ENCODE data around the gene CYP8B1.

Gene CYP8B1

GRCh38 chr3:42875325-42876151 lies at the start of gene CYP8B1:
Gene CYP8B1, minus strand, starts transcription at chr3:42875879. Its CDS starts 63 bp downstream, at chr3:42875816.
- no peak for DNase-seq

GRCh38 chr3:42923606-42924005 lies 47.9 kb upstream of the CYP8B1 start:
- DNase-seq = no peak

- no peak for DNase-seq
These were observed 39.3 kb upstream of the CYP8B1 start for GRCh38 chr3:42914771-42915515.

- no peak for DNase-seq
These were observed 35.9 kb upstream of the CYP8B1 start for GRCh38 chr3:42911551-42911950.

GRCh38 chr3:42908675-42909074 lies 33.0 kb upstream of the CYP8B1 start:
- DNase-seq = no peak

GRCh38 chr3:42906848-42907183 lies 31.1 kb upstream of the CYP8B1 start:
- no peak for DNase-seq

GRCh38 chr3:42906070-42906847 lies 30.6 kb upstream of the CYP8B1 start, which contains the start of gene ZNF662:
Gene ZNF662, plus strand, starts transcription at chr3:42906142. Its CDS starts 1,973 bp downstream, at chr3:42908115.
- DNase-seq = peak; percentile 3

- no peak for DNase-seq
These were observed 30.0 kb upstream of the CYP8B1 start for GRCh38 chr3:42905740-42906069.

- DNase-seq = no peak
These were observed 28.4 kb upstream of the CYP8B1 start for GRCh38 chr3:42904076-42904475.

- DNase-seq = no peak
These were observed 26.6 kb upstream of the CYP8B1 start for GRCh38 chr3:42902257-42902656.

GRCh38 chr3:42901073-42901415 lies 25.4 kb upstream of the CYP8B1 start:
- DNase-seq = no peak

- DNase-seq = no peak
These were observed 24.8 kb upstream of the CYP8B1 start for GRCh38 chr3:42900226-42901072.

GRCh38 chr3:42898896-42899675 lies 23.4 kb upstream of the CYP8B1 start:
- no peak for DNase-seq

- DNase-seq = no peak
These were observed 19.8 kb upstream of the CYP8B1 start for GRCh38 chr3:42895580-42895868.

- DNase-seq = no peak
These were observed 19.3 kb upstream of the CYP8B1 start for GRCh38 chr3:42894698-42895579.

- DNase-seq = no peak
These were observed 17.1 kb upstream of the CYP8B1 start for GRCh38 chr3:42892807-42893206.

- no peak for DNase-seq
These were observed 16.5 kb upstream of the CYP8B1 start for GRCh38 chr3:42892169-42892568.

GRCh38 chr3:42891042-42891441 lies 15.4 kb upstream of the CYP8B1 start:
- DNase-seq = no peak

GRCh38 chr3:42887084-42887483 lies 11.4 kb upstream of the CYP8B1 start:
- no peak for DNase-seq

GRCh38 chr3:42886294-42886822 lies 10.7 kb upstream of the CYP8B1 start:
- no peak for DNase-seq

GRCh38 chr3:42884324-42884723 lies 8.6 kb upstream of the CYP8B1 start:
- no peak for DNase-seq
